Peyer's patch (tissue), 4 donors: ENCODE results near the gene CALR.

Source experiments
- CTCF ChIP-seq, 6 experiments: fragments of 450-650 bp in 4 of 6; fragments of 200-600 bp in 2 of 6; sonication (generic) in 1 of 6; IDR thresholded peaks; one replicate each; pipeline ENCODE4 v1.5.1; 2017 to 2019; ENCODE audit warnings: antibody characterized with exemption in 6 of 6, mild to moderate bottlenecking in 3 of 6, moderate library complexity in 1 of 6
- POLR2A ChIP-seq, 2 donors: fragments of 450-650 bp; IDR thresholded peaks; one replicate each; pipeline ENCODE4 v1.5.1; 2017; ENCODE audit warnings: antibody characterized with exemption in 2 of 2, mild to moderate bottlenecking in 2 of 2, moderate library complexity in 2 of 2

- TF ChIP-seq CTCF (IDR thresholded peaks at IDR 0.05) (peak in 2 of 6 experiments; percentile 41 to 44), POLR2A (IDR thresholded peaks at IDR 0.05) (peak; percentile 100)
Observed at GRCh38 chr19:12937927-12938778, at the start of gene CALR.
